HG03520 (cell line): ENCODE data around the gene RNMT.

Experiments
- ATAC-seq: cut with Tn5 transposase; IDR thresholded peaks from one replicate; pipeline ENCODE4 v1.9.1; 2021; ENCODE audit warnings: mild to moderate bottlenecking, moderate library complexity; ENCODE audit not compliant: unreplicated experiment

Gene RNMT

DNA sequence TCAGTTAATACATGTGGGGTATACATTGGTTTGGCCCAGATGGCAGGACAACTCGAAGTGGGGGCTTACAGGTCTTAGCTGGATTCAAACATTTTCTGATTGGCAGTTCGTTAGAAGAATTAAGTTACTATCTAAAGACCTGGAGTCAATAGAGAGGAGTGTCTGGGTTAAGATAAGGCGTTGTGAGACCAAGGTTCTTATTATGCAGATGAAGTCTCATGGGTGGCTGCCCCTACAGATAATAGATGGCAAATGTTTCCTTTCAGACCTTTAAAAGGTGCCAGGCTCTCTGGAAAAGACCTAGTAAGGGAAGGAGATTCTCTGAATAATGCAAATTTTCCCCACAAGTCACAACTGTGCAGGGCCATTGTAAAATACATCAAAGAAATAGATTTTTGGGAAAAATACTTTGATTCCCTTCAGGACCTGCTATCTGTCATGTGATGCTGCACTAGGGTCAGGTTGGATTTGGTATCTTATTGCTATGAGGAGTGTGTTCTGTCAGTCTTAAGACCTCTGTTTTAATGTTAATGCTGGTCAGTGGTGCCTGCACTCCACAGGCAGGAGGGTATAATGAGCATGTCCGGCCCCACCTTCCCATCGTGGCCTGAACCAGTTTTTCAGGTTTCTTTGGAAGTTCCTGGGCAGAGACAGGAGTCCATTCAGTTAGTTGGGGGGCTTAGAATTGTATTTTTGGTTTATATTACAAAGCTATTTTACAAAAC is 83.2 kb downstream of the RNMT start:
- no peak for ATAC-seq

DNA sequence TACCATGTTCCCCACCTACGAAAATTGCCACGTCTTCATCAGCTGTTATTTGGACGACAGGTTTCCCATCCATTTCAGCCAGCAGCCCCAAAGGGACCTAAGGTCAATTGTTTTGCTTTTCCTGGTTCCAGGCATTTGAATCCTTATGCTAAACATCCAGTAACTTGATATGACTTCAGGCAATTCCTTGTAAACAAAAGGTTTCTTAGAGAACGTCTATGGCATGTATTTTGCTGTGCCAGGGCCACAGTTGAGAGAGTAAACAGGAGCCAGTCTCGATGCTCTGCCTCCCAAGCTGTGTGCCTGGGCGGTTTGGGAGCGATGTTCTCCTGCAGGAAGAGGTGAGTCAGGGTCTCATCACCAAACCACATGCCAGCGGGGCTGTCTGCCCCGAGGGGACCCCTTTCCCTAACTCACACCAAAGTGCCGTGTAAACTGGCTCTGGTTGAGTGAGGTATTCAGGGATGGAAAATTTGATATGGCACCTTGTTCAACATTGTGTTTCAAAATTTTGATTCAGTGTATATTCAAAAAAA is 84.5 kb downstream of the RNMT start:
- no peak for ATAC-seq

- no peak for ATAC-seq
Measured at GRCh38 chr18:13811993-13812392, 85.5 kb downstream of the RNMT start.

DNA sequence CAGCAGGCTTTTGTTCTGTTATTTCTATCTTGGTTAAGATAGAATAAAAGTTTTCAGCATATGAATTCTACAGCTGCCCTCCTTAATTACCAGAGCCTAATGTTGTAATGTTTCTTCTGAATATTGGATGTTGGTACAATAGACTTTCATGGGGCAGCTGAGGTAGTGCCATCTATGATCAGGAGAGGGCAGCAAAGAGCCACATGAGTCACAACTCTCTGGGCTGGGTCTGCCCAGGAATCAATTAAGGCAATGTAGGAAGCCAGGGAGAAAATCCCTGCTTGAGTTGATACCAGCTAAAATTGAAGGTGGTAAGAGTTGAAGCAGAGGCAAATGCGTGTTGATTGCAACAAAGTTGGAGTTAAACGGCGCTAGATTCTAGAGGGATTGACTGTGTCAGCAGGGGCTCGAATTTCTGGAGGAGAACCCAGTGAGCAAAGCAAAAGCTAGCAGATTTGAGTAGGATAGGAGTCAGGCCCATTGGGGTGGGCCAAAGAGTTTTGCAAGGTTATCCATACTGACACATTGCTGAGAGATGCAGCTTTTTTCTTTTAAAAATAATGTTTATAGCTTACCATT is 86.9 kb downstream of the RNMT start:
- peak; percentile 77 for ATAC-seq
